GM12878 (cell line): ENCODE results near the gene ATP2C1.

Source experiments
- CEBPB ChIP-seq, 2 experiments: fragments of 150-350 bp in 1 of 2; IDR thresholded peaks; 2 replicates each; pipeline ENCODE4 v1.6.1; 2012 to 2014; ENCODE audit warnings: low read depth in 2 of 2, low read length in 2 of 2, borderline replicate concordance in 1 of 2, inconsistent platforms in 1 of 2
- EZH2 ChIP-seq: IDR thresholded peaks from 2 replicates; pipeline ENCODE4 v1.6.1; 2012; ENCODE audit warnings: low read depth, mild to moderate bottlenecking, control low read depth, inconsistent platforms, low read length, borderline replicate concordance; ENCODE audit not compliant: control insufficient read depth
- POLR2A ChIP-seq: IDR thresholded peaks from 2 replicates; pipeline ENCODE4 v1.6.1; 2011; ENCODE audit warnings: low read depth, mild to moderate bottlenecking, low read length
- STAT3 ChIP-seq: IDR thresholded peaks from 2 replicates; pipeline ENCODE4 v1.6.1; 2011; ENCODE audit warnings: low read depth, low read length, improper control_type of control experiment
- USF2 ChIP-seq: IDR thresholded peaks from 2 replicates; pipeline ENCODE4 v1.6.1; 2011; ENCODE audit warnings: low read depth, low read length, improper control_type of control experiment, borderline replicate concordance
- ZNF274 ChIP-seq: IDR thresholded peaks from one replicate; pipeline ENCODE4 v1.8.0; 2011; ENCODE audit not compliant: insufficient read length, insufficient read depth

- TF ChIP-seq STAT3 (no peak), USF2 (no peak), CEBPB (IDR thresholded peaks at IDR 0.05; ENCODE audit: borderline replicate concordance in 1 of 2, low read depth in 2 of 2, low read length in 2 of 2) (no peak), EZH2 (no peak), ZNF274 (no peak), POLR2A (no peak)
These were observed 113.9 kb downstream of the ATP2C1 start for GRCh38 chr3:131007782-131008181.
